ENCODE results near the gene MICA. TPM values are rescaled to one million over a fixed set of nuclear protein-coding genes. Genes with fewer than 3 reads are reported as not detected.
A peak's percentile ranks its signal among the peaks of the same experiment; 100 is the strongest.

The MICA gene
- polyA plus RNA-seq, 1 of the 3 experiments (the other 2 are of a cell fraction): 28.8 TPM

GRCh38 chr6:31355583-31355948 lies 47.8 kb upstream of the MICA start:
- H3K27ac ChIP-seq (ENCODE audit: low read depth in 2 of 2, low read length in 1 of 2): no peak overlapping the region
- WGBS (ENCODE audit: low lambda C conversion rate): 36% methylated on average over 4 of the region's 5 CpGs
- no peak for TF ChIP-seq RCOR1 (IDR thresholded peaks at IDR 0.05; ENCODE audit: low read length)
- TF ChIP-seq SMC3 (IDR thresholded peaks at IDR 0.05; ENCODE audit: low read depth, low read length): no peak
- no peak for TF ChIP-seq TAF1 (IDR thresholded peaks at IDR 0.05; ENCODE audit: borderline replicate concordance, low read depth, low read length)
- TF ChIP-seq GABPA (IDR thresholded peaks at IDR 0.05; ENCODE audit: low read depth): no peak
- no peak for TF ChIP-seq EZH2phosphoT487 (IDR thresholded peaks at IDR 0.05; ENCODE audit: borderline replicate concordance, low read depth)
- DNase-seq: no peak
- ChIA-PET CTCF (interaction anchor here (3.2 kb wide), 1 partner anchor 12 kb away, joined by 15 read pairs; no protein-coding TSS in a partner anchor), POLR2A (no interaction called here)
- no peak overlapping the region for H3K9ac ChIP-seq
- no peaks in the 10 kb centered on the region for H3K9me2 ChIP-seq
- H3K79me2 ChIP-seq (ENCODE audit: insufficient read depth): no peaks in the 10 kb centered on the region
- H3K4me1 ChIP-seq (ENCODE audit: control insufficient read depth in 1 of 2, insufficient read depth in 2 of 2, low read depth in 1 of 2, low read length in 1 of 2): no peaks in the 10 kb centered on the region; a peak in 1 of 4 replicates
- no peaks in the 10 kb centered on the region for H3K36me3 ChIP-seq (replicated peaks in 1 of 2; ENCODE audit: control insufficient read depth in 1 of 2, insufficient read depth in 2 of 2, low read length in 1 of 2)
- no peaks in the 10 kb centered on the region for H3F3A ChIP-seq (replicated peaks; ENCODE audit: insufficient read depth)
- H4K20me1 ChIP-seq (ENCODE audit: insufficient read depth): no peaks in the 10 kb centered on the region
- no peak overlapping the region for H2AFZ ChIP-seq (ENCODE audit: low read depth)
- H3K9me3 ChIP-seq: no peaks in the 10 kb centered on the region
- no peak overlapping the region for H3K4me2 ChIP-seq
- H3K4me3 ChIP-seq (ENCODE audit: low read depth in 2 of 2, low read length in 1 of 2): no peak overlapping the region
- H3K27me3 ChIP-seq (ENCODE audit: insufficient read depth): peaks cover 6% of the 10 kb centered on the region; the same call in 1 of the 2 replicates

DNA sequence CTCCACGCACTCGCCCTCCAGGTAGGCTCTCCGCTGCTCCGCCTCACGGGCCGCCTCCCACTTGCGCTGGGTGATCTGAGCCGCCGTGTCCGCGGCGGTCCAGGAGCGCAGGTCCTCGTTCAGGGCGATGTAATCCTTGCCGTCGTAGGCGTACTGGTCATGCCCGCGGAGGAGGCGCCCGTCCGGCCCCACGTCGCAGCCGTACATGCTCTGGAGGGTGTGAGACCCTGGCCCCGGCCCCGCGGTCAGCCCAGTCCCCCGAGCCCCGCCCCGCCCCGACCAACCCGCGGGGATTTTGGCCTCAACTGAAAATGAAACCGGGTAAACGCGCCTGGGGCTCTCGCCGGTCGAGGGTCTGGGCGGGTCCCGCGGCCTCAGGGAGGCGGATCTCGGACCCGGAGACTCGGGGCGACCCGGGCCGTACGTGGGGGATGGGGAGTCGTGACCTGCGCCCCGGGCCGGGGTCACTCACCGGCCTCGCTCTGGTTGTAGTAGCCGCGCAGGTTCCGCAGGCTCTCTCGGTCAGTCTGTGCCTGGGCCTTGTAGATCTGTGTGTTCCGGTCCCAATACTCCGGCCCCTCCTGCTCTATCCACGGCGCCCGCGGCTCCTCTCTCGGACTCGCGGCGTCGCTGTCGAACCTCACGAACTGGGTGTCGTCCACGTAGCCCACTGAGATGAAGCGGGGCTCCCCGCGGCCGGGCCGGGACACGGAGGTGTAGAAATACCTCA lies 47.0 kb upstream of the MICA start:
- no peaks in the 10 kb centered on the region for H3K9me2 ChIP-seq
- H3K36me3 ChIP-seq (replicated peaks in 1 of 2; ENCODE audit: control insufficient read depth in 1 of 2, insufficient read depth in 2 of 2, low read length in 1 of 2): no peaks in the 10 kb centered on the region
- WGBS (ENCODE audit: low lambda C conversion rate): 2% methylated on average over 23 of the region's 83 CpGs
- TF ChIP-seq CHD2 (IDR thresholded peaks at IDR 0.05; ENCODE audit: low read length, partially characterized antibody) (no peak), FOXM1 (IDR thresholded peaks at IDR 0.05; ENCODE audit: low read depth) (no peak), MEF2A (IDR thresholded peaks at IDR 0.05; ENCODE audit: borderline replicate concordance, low read depth) (no peak), NFIC (IDR thresholded peaks at IDR 0.05; ENCODE audit: borderline replicate concordance) (no peak), POLR2AphosphoS5 (IDR thresholded peaks at IDR 0.05; ENCODE audit: low read depth, low read length) (no peak), TCF12 (IDR thresholded peaks at IDR 0.05) (no peak), TEAD4 (IDR thresholded peaks at IDR 0.05; ENCODE audit: borderline replicate concordance, insufficient read depth) (no peak), SIN3A (IDR thresholded peaks at IDR 0.05; ENCODE audit: borderline replicate concordance, low read depth, low read length) (no peak), GATA2 (CRISPR knock-in tag; IDR thresholded peaks at IDR 0.05) (no peak)
- TF ChIP-seq, protein P1, sequence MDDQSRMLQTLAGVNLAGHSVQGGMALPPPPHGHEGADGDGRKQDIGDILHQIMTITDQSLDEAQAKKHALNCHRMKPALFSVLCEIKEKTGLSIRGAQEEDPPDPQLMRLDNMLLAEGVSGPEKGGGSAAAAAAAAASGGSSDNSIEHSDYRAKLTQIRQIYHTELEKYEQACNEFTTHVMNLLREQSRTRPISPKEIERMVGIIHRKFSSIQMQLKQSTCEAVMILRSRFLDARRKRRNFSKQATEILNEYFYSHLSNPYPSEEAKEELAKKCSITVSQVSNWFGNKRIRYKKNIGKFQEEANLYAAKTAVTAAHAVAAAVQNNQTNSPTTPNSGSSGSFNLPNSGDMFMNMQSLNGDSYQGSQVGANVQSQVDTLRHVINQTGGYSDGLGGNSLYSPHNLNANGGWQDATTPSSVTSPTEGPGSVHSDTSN (IDR thresholded peaks at IDR 0.05): no peak
- TF ChIP-seq, protein P2, sequence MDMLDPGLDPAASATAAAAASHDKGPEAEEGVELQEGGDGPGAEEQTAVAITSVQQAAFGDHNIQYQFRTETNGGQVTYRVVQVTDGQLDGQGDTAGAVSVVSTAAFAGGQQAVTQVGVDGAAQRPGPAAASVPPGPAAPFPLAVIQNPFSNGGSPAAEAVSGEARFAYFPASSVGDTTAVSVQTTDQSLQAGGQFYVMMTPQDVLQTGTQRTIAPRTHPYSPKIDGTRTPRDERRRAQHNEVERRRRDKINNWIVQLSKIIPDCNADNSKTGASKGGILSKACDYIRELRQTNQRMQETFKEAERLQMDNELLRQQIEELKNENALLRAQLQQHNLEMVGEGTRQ (IDR thresholded peaks at IDR 0.05; ENCODE audit: borderline replicate concordance, low read depth, low read length): no peak
- H4K20me1 ChIP-seq (ENCODE audit: insufficient read depth): no peaks in the 10 kb centered on the region
- H3K9ac ChIP-seq: no peak overlapping the region
- no peaks in the 10 kb centered on the region for H3K9me3 ChIP-seq
- H3K4me3 ChIP-seq (ENCODE audit: low read depth in 2 of 2, low read length in 1 of 2): peak overlapping the region in 1 of 2 experiments; percentile 49; a peak in 2 of 4 replicates
- H3K4me1 ChIP-seq (ENCODE audit: control insufficient read depth in 1 of 2, insufficient read depth in 2 of 2, low read depth in 1 of 2, low read length in 1 of 2): no peaks in the 10 kb centered on the region; a peak in 1 of 4 replicates
- H3K4me2 ChIP-seq: peak overlapping the region; percentile 62; the same call in 1 of the 2 replicates
- H2AFZ ChIP-seq (ENCODE audit: low read depth): no peak overlapping the region
- H3F3A ChIP-seq (replicated peaks; ENCODE audit: insufficient read depth): no peaks in the 10 kb centered on the region
- no peaks in the 10 kb centered on the region for H3K79me2 ChIP-seq (ENCODE audit: insufficient read depth)
- CTCF ChIA-PET: interaction anchor here (3.2 kb wide), 1 partner anchor 11 kb away, joined by 15 read pairs; no protein-coding TSS in a partner anchor
- H3K27ac ChIP-seq (ENCODE audit: low read depth in 2 of 2, low read length in 1 of 2): no peak overlapping the region
- no peaks in the 10 kb centered on the region; the same call in 1 of the 2 replicates for H3K27me3 ChIP-seq (ENCODE audit: insufficient read depth)
- peak; percentile 20 for DNase-seq
- POLR2A ChIA-PET: no interaction called here
